Kidney (tissue), 14 donors: Measurements from ENCODE around the gene PPM1L. TPM values are rescaled to one million over a fixed set of nuclear protein-coding genes. Genes with fewer than 3 reads are reported as not detected.

Experiments
- DNase-seq, 5 donors: peaks; one replicate each; pipeline ENCODE4 v3.0.0-alpha.2; 2013 to 2020
- FAIRE-seq: peaks from 2 replicates; lab custom pipeline; 2012; peaks lifted over from hg19 to GRCh38; lab: Jason Lieb, UNC
- H3K27ac ChIP-seq, 2 donors: one replicate each; pipeline ENCODE4 v1.7.0; 2013; ENCODE audit warnings: low read depth in 2 of 2, low read length in 2 of 2, inconsistent platforms in 1 of 2
- H3K27me3 ChIP-seq: one replicate; pipeline ENCODE4 v1.7.1; 2013; ENCODE audit warnings: low read length, inconsistent platforms; ENCODE audit not compliant: control insufficient read depth, insufficient read depth
- H3K36me3 ChIP-seq, 3 donors: one replicate each; pipeline versions ENCODE4 v1.7.0 to v1.7.1; 2013; ENCODE audit warnings: low read length in 3 of 3, control low read depth in 1 of 3, inconsistent platforms in 1 of 3; ENCODE audit not compliant: insufficient read depth in 3 of 3, control insufficient read depth in 2 of 3
- H3K4me1 ChIP-seq, 3 donors: one replicate each; pipeline versions ENCODE4 v1.7.0 to v1.7.1; 2013; ENCODE audit warnings: low read length in 3 of 3, inconsistent platforms in 1 of 3, low read depth in 1 of 3; ENCODE audit not compliant: control insufficient read depth in 2 of 3, insufficient read depth in 2 of 3
- H3K4me3 ChIP-seq, 3 donors: one replicate each; pipeline versions ENCODE4 v1.7.0 to v1.8.1; 2013; ENCODE audit warnings: low read length in 3 of 3, control low read depth in 1 of 3, inconsistent platforms in 1 of 3
- H3K9ac ChIP-seq, 3 donors: one replicate each; pipeline versions ENCODE4 v1.7.0 to v1.7.1; 2013; ENCODE audit warnings: low read length in 3 of 3, control low read depth in 1 of 3, inconsistent platforms in 1 of 3
- H3K9me3 ChIP-seq, 3 donors: one replicate each; pipeline versions ENCODE4 v1.7.0 to v1.7.1; 2013; ENCODE audit warnings: low read length in 3 of 3, control low read depth in 1 of 3, inconsistent platforms in 1 of 3; ENCODE audit not compliant: control insufficient read depth in 2 of 3, insufficient read depth in 1 of 3
- CTCF ChIP-seq: IDR thresholded peaks from 3 replicates; pipeline ENCODE4 v1.5.1; 2012; ENCODE audit warnings: mild to moderate bottlenecking, moderate library complexity, borderline replicate concordance; ENCODE audit not compliant: insufficient read depth; ENCODE audit errors: extremely low read depth
- intact Hi-C: fragments of 100-400 bp; cut with DNase I; formaldehyde crosslinking; loops from one replicate; pipeline ENCODE4 v1.11.1; 2022
- polyA plus RNA-seq: library from polyadenylated mRNA; stranded (reverse); fragments of 350-450 nt; fragmentation: Illumina TruSeq; extraction: RNeasy Lipid Tissue Mini Kit (QIAGEN cat#74804); gene quantifications from one replicate; pipeline ENCODE4 v1.2.3, GENCODE V29; 2014; ENCODE audit warnings: low read depth, low replicate concordance; ENCODE audit not compliant: insufficient read depth
- total RNA-seq: library from RNA; stranded (reverse); fragmentation: NEBNext Ultra II Directional; extraction: Animal tissue kit (Norgen Biotek cat#: 25700); gene quantifications from one replicate; pipeline ENCODE4 v1.2.1, GENCODE V29; 2021
- donor health status: control.
- donor health status: control.
- donor health status: control.
- donor health status: control.
- donor health status: control.
- donor health status: DM: yes; HTN: yes; CAD: no.
- donor health status: Normal renal cell carcinoma (clear cell type).

The PPM1L gene
- total and polyA plus RNA-seq, 2 donors from 2014 or later = 2.8 to 13.8 TPM

- DNase-seq = no peak
- intact Hi-C loops = no loop called here
- Histone ChIP-seq H3K9ac (no peak overlapping the region), H3K27ac (no peak overlapping the region), H3K9me3 (no peaks in the 10 kb centered on the region), H3K36me3 (no peaks in the 10 kb centered on the region), H3K27me3 (no peaks in the 10 kb centered on the region), H3K4me3 (no peak overlapping the region), H3K4me1 (peaks cover 0 to 9% (median 5%) of the 10 kb centered on the region in 3 donors)
- TF ChIP-seq CTCF = no peak
- FAIRE-seq = no peak
Measured at GRCh38 chr3:160883373-160883772, 127.3 kb downstream of the PPM1L start.

- Histone ChIP-seq H3K27ac (no peak overlapping the region), H3K9me3 (no peaks in the 10 kb centered on the region), H3K9ac (no peak overlapping the region), H3K27me3 (no peaks in the 10 kb centered on the region), H3K4me3 (no peak overlapping the region), H3K36me3 (no peaks in the 10 kb centered on the region), H3K4me1 (peaks cover 0 to 9% (median 5%) of the 10 kb centered on the region in 3 donors)
- DNase-seq (peak; percentile 67 to 91 (median 85)), FAIRE-seq (no peak)
- intact Hi-C loops = no loop called here
- TF ChIP-seq CTCF = no peak
Measured at GRCh38 chr3:160885791-160886286, 129.8 kb downstream of the PPM1L start.

- DNase-seq (no peak), FAIRE-seq (no peak)
- Histone ChIP-seq H3K36me3 (no peaks in the 10 kb centered on the region), H3K4me1 (peaks cover 0 to 9% (median 5%) of the 10 kb centered on the region in 3 donors), H3K27ac (no peak overlapping the region), H3K27me3 (no peaks in the 10 kb centered on the region), H3K9me3 (no peaks in the 10 kb centered on the region), H3K4me3 (no peak overlapping the region), H3K9ac (no peak overlapping the region)
- TF ChIP-seq CTCF = no peak
- intact Hi-C loops = no loop called here
Measured at GRCh38 chr3:160886421-160886820, 130.4 kb downstream of the PPM1L start.

- Histone ChIP-seq H3K27me3 (no peaks in the 10 kb centered on the region), H3K9ac (no peak overlapping the region), H3K4me3 (no peak overlapping the region), H3K9me3 (no peaks in the 10 kb centered on the region), H3K27ac (no peak overlapping the region), H3K36me3 (no peaks in the 10 kb centered on the region), H3K4me1 (no peaks in the 10 kb centered on the region)
- TF ChIP-seq CTCF = no peak
- intact Hi-C loops = no loop called here
- DNase-seq (no peak), FAIRE-seq (no peak)
Measured at GRCh38 chr3:160893207-160893606, 137.2 kb downstream of the PPM1L start.
